AG09319 (cell line): ENCODE measurements around the gene RPS6KA3.
"Not testable (repeated sequence)": the region's sequence is repeated elsewhere in the genome, so short reads cannot be mapped to it uniquely, and the experiment has no call there.

Source experiments
- DNase-seq: peaks from one replicate; pipeline ENCODE4 v3.0.0-alpha.2; 2010; ENCODE audit warnings: low read depth; ENCODE audit errors: extremely low read depth
- TF ChIP-seq, protein P1 (sequence below): IDR thresholded peaks from 2 replicates; pipeline ENCODE4 v1.5.1; 2011; ENCODE audit warnings: low read depth, mild to moderate bottlenecking, inconsistent platforms, low read length, moderate library complexity

Gene RPS6KA3

GRCh38 chrX:20130357-20130756 lies 136.4 kb downstream of the RPS6KA3 start:
- DNase-seq: no peak
- TF ChIP-seq, protein P1, sequence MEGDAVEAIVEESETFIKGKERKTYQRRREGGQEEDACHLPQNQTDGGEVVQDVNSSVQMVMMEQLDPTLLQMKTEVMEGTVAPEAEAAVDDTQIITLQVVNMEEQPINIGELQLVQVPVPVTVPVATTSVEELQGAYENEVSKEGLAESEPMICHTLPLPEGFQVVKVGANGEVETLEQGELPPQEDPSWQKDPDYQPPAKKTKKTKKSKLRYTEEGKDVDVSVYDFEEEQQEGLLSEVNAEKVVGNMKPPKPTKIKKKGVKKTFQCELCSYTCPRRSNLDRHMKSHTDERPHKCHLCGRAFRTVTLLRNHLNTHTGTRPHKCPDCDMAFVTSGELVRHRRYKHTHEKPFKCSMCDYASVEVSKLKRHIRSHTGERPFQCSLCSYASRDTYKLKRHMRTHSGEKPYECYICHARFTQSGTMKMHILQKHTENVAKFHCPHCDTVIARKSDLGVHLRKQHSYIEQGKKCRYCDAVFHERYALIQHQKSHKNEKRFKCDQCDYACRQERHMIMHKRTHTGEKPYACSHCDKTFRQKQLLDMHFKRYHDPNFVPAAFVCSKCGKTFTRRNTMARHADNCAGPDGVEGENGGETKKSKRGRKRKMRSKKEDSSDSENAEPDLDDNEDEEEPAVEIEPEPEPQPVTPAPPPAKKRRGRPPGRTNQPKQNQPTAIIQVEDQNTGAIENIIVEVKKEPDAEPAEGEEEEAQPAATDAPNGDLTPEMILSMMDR: no peak

- TF ChIP-seq, protein P1: no peak
- no peak for DNase-seq
Measured at GRCh38 chrX:20129547-20129946, 137.2 kb downstream of the RPS6KA3 start.

- no peak for DNase-seq
Measured at GRCh38 chrX:20128670-20129069, 138.0 kb downstream of the RPS6KA3 start.

GRCh38 chrX:20127440-20127839 lies 139.3 kb downstream of the RPS6KA3 start:
- DNase-seq: not testable (repeated sequence)
- TF ChIP-seq, protein P1: peak; percentile 9

More at GRCh38 chrX:20128670-20129069, 138.0 kb downstream of the RPS6KA3 start:
- TF ChIP-seq, protein P1: no peak

GRCh38 chrX:20126833-20127232 lies 139.9 kb downstream of the RPS6KA3 start:
- not testable (repeated sequence) for DNase-seq

DNA sequence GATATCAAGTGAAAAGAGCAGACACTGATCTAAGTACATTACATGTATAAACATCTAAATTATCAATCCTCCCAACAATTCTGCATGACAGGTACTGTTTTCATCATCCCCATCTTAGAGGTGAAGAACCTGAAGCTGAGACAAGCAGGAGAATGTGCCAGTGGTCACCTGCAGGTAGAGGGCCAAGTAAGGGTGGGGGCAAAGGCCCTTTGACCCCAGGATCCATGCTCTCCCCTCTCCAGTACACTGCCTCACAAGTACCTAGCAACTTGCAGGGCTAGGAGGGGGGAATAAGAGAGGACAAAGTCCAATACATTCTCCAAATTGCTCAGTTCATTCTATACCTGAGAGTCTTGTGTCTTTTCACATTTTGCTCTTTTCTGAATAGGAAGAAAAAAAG lies 141.7 kb downstream of the RPS6KA3 start:
- TF ChIP-seq, protein P1: no peak
- no peak for DNase-seq

- DNase-seq: no peak
- TF ChIP-seq, protein P1: no peak
Measured at GRCh38 chrX:20118065-20118824, 148.5 kb downstream of the RPS6KA3 start.
